ENCODE data around the gene FCER2. TPM values are rescaled to one million over a fixed set of nuclear protein-coding genes. Genes with fewer than 3 reads are reported as not detected.

The FCER2 gene
- total RNA-seq, 1 experiment from 2014 or later = not detected

- peaks cover 11% of the 10 kb centered on the region in 2 experiments for H3K4me1 Mint-ChIP-seq
- no peak overlapping the region for H3K4me2 ChIP-seq (ENCODE audit: insufficient read depth, insufficient read length, low read length)
- no peak overlapping the region for H2AK5ac ChIP-seq (ENCODE audit: insufficient read length, low read length)
- no peak overlapping the region for H2BK12ac ChIP-seq (ENCODE audit: insufficient read length, low read depth, low read length)
- no peak overlapping the region for H3K23ac ChIP-seq (ENCODE audit: insufficient read length, low read depth, low read length)
- no peak overlapping the region for H3K56ac ChIP-seq (ENCODE audit: insufficient read length, low read depth, low read length)
- H2BK20ac ChIP-seq (ENCODE audit: low read depth, low read length, poor library complexity, severe bottlenecking) = no peak overlapping the region
- no peaks in the 10 kb centered on the region for H3K79me1 ChIP-seq (ENCODE audit: insufficient read depth, low read depth, low read length, poor library complexity, severe bottlenecking)
- H3K9me3 ChIP-seq (ENCODE audit: control insufficient read depth, low read depth, low read length) = no peaks in the 10 kb centered on the region
- H3K79me2 ChIP-seq (ENCODE audit: insufficient read depth, low read length) = no peaks in the 10 kb centered on the region
- no peak overlapping the region for H3K27ac Mint-ChIP-seq
- H3K23me2 ChIP-seq (ENCODE audit: insufficient read length, low read depth, low read length, poor library complexity, severe bottlenecking) = no peaks in the 10 kb centered on the region
- H2AFZ ChIP-seq (ENCODE audit: low read length) = no peak overlapping the region
- H2BK120ac ChIP-seq (ENCODE audit: low read depth, low read length, poor library complexity, severe bottlenecking) = no peak overlapping the region
- no peaks in the 10 kb centered on the region for H3K9me3 Mint-ChIP-seq
- peaks cover 2% of the 10 kb centered on the region for H4K20me1 ChIP-seq (ENCODE audit: control insufficient read depth, insufficient read depth, insufficient read length)
- no peak overlapping the region for H4K8ac ChIP-seq (replicated peaks; ENCODE audit: insufficient read length, low read depth, low read length)
- H2BK5ac ChIP-seq (ENCODE audit: insufficient read length, low read length) = no peak overlapping the region
- H3K4ac ChIP-seq (ENCODE audit: low read depth, low read length) = no peak overlapping the region
- H2BK15ac ChIP-seq (ENCODE audit: low read depth, low read length) = no peak overlapping the region
- no peak overlapping the region for H3K14ac ChIP-seq (ENCODE audit: insufficient read depth, low read length)
- no peaks in the 10 kb centered on the region for H3K27me3 ChIP-seq (ENCODE audit: insufficient read depth, low read length)
- H3K36me3 Mint-ChIP-seq (ENCODE audit: insufficient read depth in 1 of 3, low read depth in 3 of 3) = peaks cover 0 to 4% (median 4%) of the 10 kb centered on the region in 3 experiments; a peak in 5 of 7 replicates
- no peak for TF ChIP-seq CTCF (conservative IDR thresholded peaks at IDR 0.05)
- no peak for DNase-seq
- H3K9ac ChIP-seq (ENCODE audit: extremely low read depth, insufficient read length, low read length) = no peak overlapping the region
- H3K27ac ChIP-seq (ENCODE audit: insufficient read length, low read depth, low read length) = no peak overlapping the region
- H3K4me3 Mint-ChIP-seq = no peak overlapping the region
- no peak overlapping the region for H3K18ac ChIP-seq (ENCODE audit: insufficient read length, low read depth, low read length)
- no CpG with 5 or more reads among the region's 23 CpGs for WGBS (ENCODE audit: extremely low coverage, insufficient read length, low lambda C conversion rate)
- no peak overlapping the region for H4K5ac ChIP-seq (ENCODE audit: insufficient read length, low read depth, low read length)
- no peak overlapping the region for H4K91ac ChIP-seq (ENCODE audit: insufficient read length, low read depth, low read length)
- H3K27me3 Mint-ChIP-seq (ENCODE audit: low read depth) = peaks cover 9% of the 10 kb centered on the region
- H3K4me1 ChIP-seq (ENCODE audit: insufficient read depth, low read length) = no peaks in the 10 kb centered on the region
- H3T11ph ChIP-seq (ENCODE audit: low read length) = no peak overlapping the region
Observed at GRCh38 chr19:7689165-7689564, 12.8 kb downstream of the FCER2 start.
